Activated naive CD4-positive, alpha-beta T cell treated with anti-CD3 and anti-CD28 coated beads, Interleukin-2, amount 10 ng/mL, durations not matched to agents 7 days and 5 days (primary cell): Measurements from ENCODE around the gene CCBE1.

Experiments used
- CTCF ChIA-PET: fragments of 350-600 bp; sonication (Branson Sonifier 250); formaldehyde crosslinking; loops from one replicate; lab custom pipeline; 2021; ENCODE audit warnings: antibody characterized with exemption; lab: Charles Lee
- DNase-seq: peaks from one replicate; pipeline ENCODE4 v3.0.0-alpha.2; 2020
- H3K27ac Mint-ChIP-seq: one replicate; pipeline ENCODE4 v1.8.0; 2021; ENCODE audit warnings: mild to moderate bottlenecking, moderate library complexity, mixed read lengths
- H3K27me3 Mint-ChIP-seq: one replicate; pipeline ENCODE4 v1.8.0; 2021; ENCODE audit warnings: mild to moderate bottlenecking, mixed read lengths
- H3K36me3 Mint-ChIP-seq: one replicate; pipeline ENCODE4 v1.8.0; 2021; ENCODE audit warnings: mixed read lengths
- H3K4me1 Mint-ChIP-seq: one replicate; pipeline ENCODE4 v1.8.0; 2021; ENCODE audit warnings: mixed read lengths
- H3K4me3 Mint-ChIP-seq: one replicate; pipeline ENCODE4 v1.8.0; 2021; ENCODE audit warnings: mild to moderate bottlenecking, moderate library complexity, mixed read lengths
- H3K9me3 Mint-ChIP-seq: one replicate; pipeline ENCODE4 v1.8.0; 2021; ENCODE audit warnings: mixed read lengths

The CCBE1 gene

DNA sequence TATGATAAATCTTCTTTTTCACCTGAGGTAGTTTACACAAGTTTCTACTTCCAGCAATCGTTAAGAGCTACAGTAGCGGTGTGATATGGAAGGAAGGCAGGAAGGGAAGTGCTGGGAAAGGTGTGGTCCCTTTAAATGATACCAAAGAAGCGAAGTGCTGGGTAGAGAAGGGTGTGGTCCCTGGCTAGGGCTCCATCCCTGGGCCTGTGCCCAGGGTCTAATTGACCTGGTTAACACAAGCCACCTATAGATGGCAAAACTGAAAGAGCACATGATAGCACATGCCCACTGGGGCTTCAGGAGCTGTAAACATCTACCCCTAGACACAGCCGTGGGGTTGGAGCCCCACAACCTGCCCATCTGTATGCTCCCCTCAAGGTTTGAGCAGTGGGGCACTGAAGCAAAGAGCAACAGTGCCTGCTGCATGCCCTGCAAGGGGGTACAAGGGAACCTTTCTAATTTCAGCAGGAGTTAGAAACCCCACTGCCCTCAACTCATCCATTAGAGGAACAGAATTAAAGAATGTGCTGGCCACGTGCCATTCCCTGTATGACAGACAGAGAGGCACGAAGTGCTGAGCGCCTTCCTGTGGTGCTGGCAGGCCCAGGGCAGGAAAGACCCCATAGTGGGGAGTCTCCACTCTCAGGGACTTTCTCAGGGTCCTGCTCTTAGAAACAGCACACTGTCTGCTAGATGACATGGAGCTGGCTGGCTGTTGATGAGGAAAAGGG is 185.0 kb downstream of the CCBE1 start:
- H3K36me3 Mint-ChIP-seq: no peaks in the 10 kb centered on the region
- H3K4me1 Mint-ChIP-seq: no peaks in the 10 kb centered on the region
- no peak overlapping the region for H3K4me3 Mint-ChIP-seq
- CTCF ChIA-PET: no interaction called here
- H3K27me3 Mint-ChIP-seq: no peaks in the 10 kb centered on the region
- DNase-seq: no peak
- no peak overlapping the region for H3K27ac Mint-ChIP-seq
- no peaks in the 10 kb centered on the region for H3K9me3 Mint-ChIP-seq

- H3K27ac Mint-ChIP-seq: no peak overlapping the region
- H3K27me3 Mint-ChIP-seq: no peaks in the 10 kb centered on the region
- CTCF ChIA-PET: interaction anchor here (0.6 to 1.2 kb wide), 3 partner anchors 40 to 648 kb away, joined by 3 read pairs; no protein-coding TSS in a partner anchor
- H3K9me3 Mint-ChIP-seq: no peaks in the 10 kb centered on the region
- no peak overlapping the region for H3K4me3 Mint-ChIP-seq
- no peak for DNase-seq
- no peaks in the 10 kb centered on the region for H3K36me3 Mint-ChIP-seq
- H3K4me1 Mint-ChIP-seq: no peaks in the 10 kb centered on the region
These were observed 187.5 kb downstream of the CCBE1 start for GRCh38 chr18:59509481-59510442.

DNA sequence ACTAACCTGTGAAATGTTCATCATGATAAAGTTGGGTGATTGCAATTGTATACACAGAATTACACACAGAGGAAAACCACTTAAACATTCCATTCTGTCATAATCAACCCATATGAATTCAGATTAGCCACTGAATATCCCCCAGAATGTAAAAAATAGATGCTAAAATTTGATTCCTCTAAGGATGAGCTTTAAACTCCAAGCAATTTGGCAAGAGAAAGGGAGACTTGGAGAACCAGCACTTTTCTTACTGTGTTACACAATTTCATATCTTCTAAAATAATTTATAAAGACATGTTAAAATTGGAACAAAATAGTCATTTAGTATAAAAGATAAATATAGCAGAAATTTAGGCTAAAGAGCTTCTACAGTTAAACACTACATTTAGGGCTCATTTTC is 191.9 kb downstream of the CCBE1 start:
- H3K36me3 Mint-ChIP-seq: no peaks in the 10 kb centered on the region
- no peak overlapping the region for H3K27ac Mint-ChIP-seq
- no peaks in the 10 kb centered on the region for H3K9me3 Mint-ChIP-seq
- H3K4me3 Mint-ChIP-seq: no peak overlapping the region
- H3K4me1 Mint-ChIP-seq: no peaks in the 10 kb centered on the region
- H3K27me3 Mint-ChIP-seq: no peaks in the 10 kb centered on the region
- no peak for DNase-seq
- CTCF ChIA-PET: no interaction called here

GRCh38 chr18:59502274-59503175 is 194.7 kb downstream of the CCBE1 start:
- no peaks in the 10 kb centered on the region for H3K27me3 Mint-ChIP-seq
- no peaks in the 10 kb centered on the region for H3K36me3 Mint-ChIP-seq
- H3K27ac Mint-ChIP-seq: no peak overlapping the region
- CTCF ChIA-PET: no interaction called here
- no peak overlapping the region for H3K4me3 Mint-ChIP-seq
- no peak for DNase-seq
- H3K4me1 Mint-ChIP-seq: no peaks in the 10 kb centered on the region
- H3K9me3 Mint-ChIP-seq: peaks cover 1% of the 10 kb centered on the region

DNA sequence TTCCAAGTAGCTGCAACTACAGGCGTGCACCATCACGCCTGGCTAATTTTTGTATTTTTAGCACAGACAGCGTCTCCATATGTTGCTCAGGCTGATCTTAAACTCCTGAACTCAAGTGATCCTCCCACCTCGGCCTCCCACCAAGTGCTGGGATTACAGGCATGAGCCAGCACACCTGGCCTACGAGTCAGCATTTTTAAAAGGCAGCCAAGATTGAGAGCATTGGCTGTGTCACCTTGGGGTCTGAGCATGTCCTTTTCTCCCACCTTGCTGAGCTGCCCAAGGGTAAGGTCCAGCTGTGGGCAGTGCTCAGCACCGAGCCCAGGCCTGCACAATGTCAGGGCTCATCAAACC is 195.3 kb downstream of the CCBE1 start:
- DNase-seq: no peak
- H3K4me1 Mint-ChIP-seq: no peaks in the 10 kb centered on the region
- peaks cover 1% of the 10 kb centered on the region for H3K9me3 Mint-ChIP-seq
- H3K27me3 Mint-ChIP-seq: no peaks in the 10 kb centered on the region
- CTCF ChIA-PET: no interaction called here
- no peak overlapping the region for H3K27ac Mint-ChIP-seq
- no peak overlapping the region for H3K4me3 Mint-ChIP-seq
- H3K36me3 Mint-ChIP-seq: no peaks in the 10 kb centered on the region

DNA sequence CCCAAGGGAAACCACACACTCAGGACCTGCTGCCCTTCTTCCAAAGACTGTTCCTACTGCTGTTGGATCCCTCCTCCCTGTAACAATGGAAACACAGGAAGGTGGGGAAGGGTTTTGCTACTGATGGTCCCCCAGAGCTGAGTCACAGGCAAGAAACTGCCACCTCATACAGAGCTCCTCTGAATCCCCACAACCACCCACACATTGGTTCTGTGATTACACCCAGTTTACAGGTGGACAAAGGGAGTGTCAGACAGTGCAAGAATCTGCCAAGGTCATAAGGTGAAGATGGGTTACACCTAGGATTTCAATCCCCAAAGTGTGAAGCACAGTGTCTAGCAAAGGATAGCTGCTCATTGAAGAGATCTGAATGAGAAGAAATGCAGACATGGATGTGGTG is 196.5 kb downstream of the CCBE1 start:
- CTCF ChIA-PET: no interaction called here
- Mint-ChIP-seq H3K9me3 (peaks cover 1% of the 10 kb centered on the region), H3K4me3 (no peak overlapping the region), H3K27ac (no peak overlapping the region), H3K4me1 (no peaks in the 10 kb centered on the region), H3K27me3 (no peaks in the 10 kb centered on the region), H3K36me3 (no peaks in the 10 kb centered on the region)
- DNase-seq: no peak

DNA sequence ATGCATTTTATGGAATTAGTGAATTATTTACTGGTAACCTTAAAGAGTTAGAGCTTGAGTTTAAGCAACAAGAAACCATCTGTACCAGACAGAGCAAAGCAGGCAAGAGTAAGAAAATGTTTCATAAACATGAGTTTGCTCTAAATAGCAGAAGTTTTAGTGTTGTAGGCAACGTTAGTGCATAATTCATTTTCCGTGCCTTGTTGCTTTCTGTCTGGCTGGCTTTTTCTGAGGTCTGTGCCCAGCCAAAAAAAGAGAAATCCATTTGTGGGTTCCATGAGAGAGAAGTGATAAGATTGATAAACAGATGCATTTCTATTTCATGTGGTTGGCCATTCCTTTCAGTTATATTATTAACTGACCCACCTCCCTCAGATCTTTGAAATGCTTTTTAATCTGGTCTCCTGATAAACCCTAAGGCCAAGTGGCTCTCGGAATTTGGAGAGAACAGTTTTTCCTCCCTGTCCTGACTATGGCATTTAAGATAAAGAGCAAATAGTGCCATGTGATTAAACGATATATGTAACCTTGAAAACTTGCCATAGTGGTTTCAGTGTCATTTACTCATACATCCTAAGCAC is 198.6 kb downstream of the CCBE1 start:
- no peaks in the 10 kb centered on the region for H3K27me3 Mint-ChIP-seq
- CTCF ChIA-PET: no interaction called here
- H3K9me3 Mint-ChIP-seq: peaks cover 1% of the 10 kb centered on the region
- no peak overlapping the region for H3K27ac Mint-ChIP-seq
- no peak overlapping the region for H3K4me3 Mint-ChIP-seq
- no peaks in the 10 kb centered on the region for H3K4me1 Mint-ChIP-seq
- DNase-seq: no peak
- no peaks in the 10 kb centered on the region for H3K36me3 Mint-ChIP-seq

- no peak overlapping the region for H3K4me3 Mint-ChIP-seq
- no peaks in the 10 kb centered on the region for H3K36me3 Mint-ChIP-seq
- no peak overlapping the region for H3K27ac Mint-ChIP-seq
- H3K9me3 Mint-ChIP-seq: no peaks in the 10 kb centered on the region
- H3K4me1 Mint-ChIP-seq: no peaks in the 10 kb centered on the region
- H3K27me3 Mint-ChIP-seq: no peaks in the 10 kb centered on the region
- CTCF ChIA-PET: no interaction called here
- DNase-seq: no peak
These were observed 204.3 kb downstream of the CCBE1 start for GRCh38 chr18:59492756-59493421.

GRCh38 chr18:59488899-59489298 is 208.3 kb downstream of the CCBE1 start:
- CTCF ChIA-PET: no interaction called here
- no peak for DNase-seq
- H3K4me3 Mint-ChIP-seq: no peak overlapping the region

DNA sequence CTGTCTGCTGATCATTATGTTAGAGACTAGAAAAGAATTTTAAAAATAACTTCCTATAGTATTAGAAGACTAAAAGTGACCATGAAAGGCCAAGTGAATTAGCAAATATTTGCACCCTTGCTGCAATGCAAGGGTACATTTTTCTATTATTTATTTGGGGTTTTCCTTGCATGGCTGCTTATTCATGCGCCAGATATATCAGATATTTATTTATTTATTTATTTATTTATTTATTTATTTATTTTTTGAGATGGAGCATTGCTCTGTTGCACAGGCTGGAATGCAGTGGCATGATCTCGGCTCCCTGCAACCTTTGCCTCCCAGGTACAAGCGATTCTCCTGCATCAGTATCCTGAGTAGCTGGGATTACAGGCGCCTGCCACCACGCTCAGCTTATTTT is 211.8 kb downstream of the CCBE1 start:
- H3K4me1 Mint-ChIP-seq: no peaks in the 10 kb centered on the region
- CTCF ChIA-PET: no interaction called here

More at GRCh38 chr18:59488899-59489298, 208.3 kb downstream of the CCBE1 start:
- Mint-ChIP-seq H3K9me3 (no peaks in the 10 kb centered on the region), H3K27me3 (no peaks in the 10 kb centered on the region), H3K36me3 (no peaks in the 10 kb centered on the region), H3K4me1 (no peaks in the 10 kb centered on the region), H3K27ac (no peak overlapping the region)

DNA sequence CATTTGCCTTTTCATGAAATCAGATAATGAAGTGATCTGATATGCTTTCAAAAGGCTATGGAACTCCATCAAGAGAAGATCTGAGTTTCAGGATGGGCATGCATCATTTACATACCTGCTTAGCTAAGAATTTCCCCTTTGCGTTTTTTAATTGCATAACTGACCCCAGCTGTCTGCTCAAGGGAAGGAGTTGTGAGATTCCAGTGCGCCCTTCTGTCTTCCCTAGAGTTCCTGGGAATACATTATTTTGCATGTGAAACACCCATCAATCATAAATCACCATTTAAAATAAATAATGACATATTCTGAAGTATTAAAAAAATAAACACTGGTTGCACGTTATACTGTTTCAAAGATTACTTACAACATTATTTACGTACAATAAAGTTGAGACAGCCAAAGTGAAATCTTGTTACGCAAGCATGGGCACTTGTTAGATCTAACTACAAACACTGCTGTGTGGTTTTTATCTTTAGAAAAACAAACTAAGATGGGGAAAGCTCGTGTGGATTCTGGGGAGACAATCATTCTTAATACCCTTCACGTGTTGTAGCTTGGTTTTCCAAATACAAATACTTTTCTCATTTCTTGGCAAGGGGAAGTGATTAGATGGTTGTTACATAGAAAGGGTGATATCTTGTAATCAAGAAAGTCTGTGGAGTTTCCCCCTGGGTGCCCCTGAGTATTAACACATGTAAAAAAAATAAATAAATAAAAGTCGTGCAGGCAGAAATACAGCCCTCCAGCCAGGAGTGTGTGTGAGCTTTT is 212.5 kb downstream of the CCBE1 start:
- no peaks in the 10 kb centered on the region for H3K27me3 Mint-ChIP-seq
- no peaks in the 10 kb centered on the region for H3K36me3 Mint-ChIP-seq
- CTCF ChIA-PET: no interaction called here
- no peak overlapping the region for H3K27ac Mint-ChIP-seq
- no peak for DNase-seq
- no peaks in the 10 kb centered on the region for H3K4me1 Mint-ChIP-seq
- H3K4me3 Mint-ChIP-seq: no peak overlapping the region
- no peaks in the 10 kb centered on the region for H3K9me3 Mint-ChIP-seq

More for the DNA sequence above, 211.8 kb downstream of the CCBE1 start:
- no peak overlapping the region for H3K27ac Mint-ChIP-seq
- DNase-seq: no peak
- H3K36me3 Mint-ChIP-seq: no peaks in the 10 kb centered on the region
- H3K9me3 Mint-ChIP-seq: no peaks in the 10 kb centered on the region
- no peak overlapping the region for H3K4me3 Mint-ChIP-seq
- no peaks in the 10 kb centered on the region for H3K27me3 Mint-ChIP-seq

- DNase-seq: no peak
- no peaks in the 10 kb centered on the region for H3K4me1 Mint-ChIP-seq
- no peaks in the 10 kb centered on the region for H3K27me3 Mint-ChIP-seq
- no peak overlapping the region for H3K27ac Mint-ChIP-seq
- CTCF ChIA-PET: no interaction called here
- H3K4me3 Mint-ChIP-seq: no peak overlapping the region
- no peaks in the 10 kb centered on the region for H3K9me3 Mint-ChIP-seq
- H3K36me3 Mint-ChIP-seq: no peaks in the 10 kb centered on the region
These were observed 213.1 kb downstream of the CCBE1 start for GRCh38 chr18:59484131-59484530.

DNA sequence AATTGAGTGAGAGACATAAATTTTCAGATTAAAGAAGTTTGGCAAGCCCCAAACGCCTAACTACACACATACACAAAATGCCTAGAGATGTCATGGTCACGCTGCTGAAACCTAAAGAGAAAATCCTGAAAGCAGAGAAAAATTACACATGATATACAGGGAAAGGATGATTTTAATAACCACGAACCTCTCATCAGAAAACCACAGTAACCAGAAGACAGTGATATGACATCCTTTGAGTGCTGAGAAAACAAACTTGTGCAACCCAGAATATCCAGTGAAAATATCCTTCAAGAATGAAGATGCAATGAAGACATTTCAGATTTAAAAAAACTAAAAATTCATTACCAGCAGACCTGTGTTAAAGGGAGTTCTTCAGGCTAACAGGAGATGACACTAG is 215.8 kb downstream of the CCBE1 start:
- Mint-ChIP-seq H3K27me3 (no peaks in the 10 kb centered on the region), H3K4me1 (no peaks in the 10 kb centered on the region), H3K4me3 (no peak overlapping the region), H3K27ac (no peak overlapping the region), H3K9me3 (no peaks in the 10 kb centered on the region), H3K36me3 (no peaks in the 10 kb centered on the region)
- CTCF ChIA-PET: no interaction called here
- DNase-seq: no peak
